Peyer's patch (tissue), 4 donors: ENCODE measurements around the gene IQCH.

Experiments
- CTCF ChIP-seq, 6 experiments: fragments of 450-650 bp in 4 of 6; fragments of 200-600 bp in 2 of 6; sonication (generic) in 1 of 6; IDR thresholded peaks; one replicate each; pipeline ENCODE4 v1.5.1; 2017 to 2019; ENCODE audit warnings: antibody characterized with exemption in 6 of 6, mild to moderate bottlenecking in 3 of 6, moderate library complexity in 1 of 6
- POLR2A ChIP-seq, 2 donors: fragments of 450-650 bp; IDR thresholded peaks; one replicate each; pipeline ENCODE4 v1.5.1; 2017; ENCODE audit warnings: antibody characterized with exemption in 2 of 2, mild to moderate bottlenecking in 2 of 2, moderate library complexity in 2 of 2

GRCh38 chr15:67531379-67531914 lies 276.9 kb downstream of the IQCH start:
- TF ChIP-seq CTCF (IDR thresholded peaks at IDR 0.05) (no peak), POLR2A (IDR thresholded peaks at IDR 0.05) (no peak)
